K562 (cell line): ENCODE measurements around the gene AURKB. TPM values are rescaled to one million over a fixed set of nuclear protein-coding genes. Genes with fewer than 3 reads are reported as not detected.

Experiments used
- FIP1L1 ChIP-seq: fragments of 200-400 bp; formaldehyde crosslinking; IDR thresholded peaks from 2 replicates; pipeline ENCODE4 v1.6.1; 2018; ENCODE audit warnings: mild to moderate bottlenecking, low read depth, low read length; ENCODE audit not compliant: poor library complexity, severe bottlenecking
- FOS ChIP-seq: IDR thresholded peaks from 3 replicates; pipeline ENCODE4 v1.6.1; 2011; ENCODE audit not compliant: insufficient read length; ENCODE audit errors: extremely low read depth
- FOXO4 ChIP-seq: fragments of 450-650 bp; formaldehyde crosslinking; IDR thresholded peaks from 2 replicates; pipeline ENCODE4 v1.4.0; 2020; ENCODE audit warnings: mild to moderate bottlenecking, moderate library complexity
- HDAC6 ChIP-seq: IDR thresholded peaks from 2 replicates; pipeline ENCODE4 v1.6.1; 2012; ENCODE audit warnings: low read depth, mild to moderate bottlenecking, control low read depth, inconsistent platforms, low read length, moderate library complexity
- HLTF ChIP-seq: fragments of 450-650 bp; IDR thresholded peaks from 2 replicates; pipeline ENCODE4 v1.6.1; 2016
- ILF3 ChIP-seq: fragments of 450-650 bp; IDR thresholded peaks from 2 replicates; pipeline ENCODE4 v1.6.1; 2018; ENCODE audit warnings: antibody characterized with exemption, mild to moderate bottlenecking, moderate library complexity, borderline replicate concordance
- JUND ChIP-seq, 2 experiments: IDR thresholded peaks; 2 replicates in 1 of 2; 3 replicates in 1 of 2; pipeline ENCODE4 v1.6.1; 2011; ENCODE audit warnings: borderline replicate concordance in 2 of 2, low read depth in 2 of 2, low read length in 2 of 2, improper control_type of control experiment in 1 of 2, missing biosample characterization in 1 of 2, missing genetic modification characterization in 1 of 2, missing genetic modification reagents in 1 of 2
- SIN3A ChIP-seq, 2 experiments: fragments of 150-350 bp in 1 of 2; IDR thresholded peaks; 2 replicates each; pipeline ENCODE4 v1.6.1; 2011 to 2016; ENCODE audit warnings: borderline replicate concordance in 2 of 2, low read depth in 2 of 2, low read length in 2 of 2, mild to moderate bottlenecking in 2 of 2, moderate library complexity in 2 of 2; ENCODE audit not compliant: control insufficient read depth in 1 of 2
- ZBTB43 ChIP-seq: sonication (generic); formaldehyde crosslinking; IDR thresholded peaks from 2 replicates; pipeline ENCODE4 v1.8.0; 2023; ENCODE audit warnings: mild to moderate bottlenecking, missing genetic modification reagents
- ZBTB7A ChIP-seq: IDR thresholded peaks from 2 replicates; pipeline ENCODE4 v1.6.1; 2011; ENCODE audit warnings: low read depth, mild to moderate bottlenecking, low read length, moderate library complexity, borderline replicate concordance; ENCODE audit not compliant: control insufficient read depth
- ZNF184 ChIP-seq: sonication (generic); formaldehyde crosslinking; IDR thresholded peaks from 2 replicates; pipeline ENCODE4 v1.5.0; 2020; ENCODE audit warnings: missing genetic modification reagents
- ZNF398 ChIP-seq: fragments of 250-450 bp; sonication (Bioruptor Pico); IDR thresholded peaks from 2 replicates; pipeline ENCODE4 v1.8.0; 2021; ENCODE audit warnings: moderate library complexity, mild to moderate bottlenecking, inconsistent platforms
- polyA plus RNA-seq, 8 experiments: library from polyadenylated mRNA; depleted of rRNA in 4 of 8; stranded (reverse) in 5 of 8; unstranded in 3 of 8; fragments of >200 nt; fragmentation: Nextera tagmentation in 2 of 8; fragmentation: Illumina TruSeq in 1 of 8; extraction: Ambion mirVana in 2 of 8; extraction: Trizol in 1 of 8; gene quantifications; 2 replicates each; pipeline versions ENCODE4 v1.2.1 to v1.2.3, GENCODE V29; 2011 to 2014; ENCODE audit warnings: inconsistent platforms in 1 of 8, missing spikeins in 1 of 8
- total RNA-seq, 7 experiments: library from RNA; depleted of rRNA in 6 of 7; stranded (reverse); fragments of >200 nt in 6 of 7; fragmentation: Illumina TruSeq in 2 of 7; extraction: Trizol in 2 of 7; gene quantifications; 2 replicates each; pipeline versions ENCODE4 v1.2.1 to v1.2.3, GENCODE V29; 2011 to 2021; ENCODE audit warnings: low replicate concordance in 1 of 7

AURKB gene
- total and polyA plus RNA-seq, 9 of the 15 experiments (the other 6 are each of a cell fraction or from before 2014, with no cell fraction given) = 27.2 to 114 (median 74.8) TPM

GRCh38 chr17:8223356-8224126 is 13.2 kb upstream of the AURKB start (continued):
- TF ChIP-seq ZBTB43 (CRISPR knock-in tag) = no peak
- TF ChIP-seq FOXO4 (CRISPR knock-in tag) = no peak
- peak; percentile 49; the same call in 1 of the 2 replicates for TF ChIP-seq ZBTB7A
- TF ChIP-seq ZNF184 = no peak
- 0 out of 4 replicates have a peak, but pooled peaks of 1 of the 2 experiments have one; percentile 48 for TF ChIP-seq SIN3A (IDR thresholded peaks at IDR 0.05; ENCODE audit: borderline replicate concordance in 2 of 2, control insufficient read depth in 1 of 2, low read depth in 2 of 2, low read length in 2 of 2)
- no peak for TF ChIP-seq HDAC6
- no peak for TF ChIP-seq HLTF
- 0 out of 2 replicates have a peak, but pooled peaks have one; percentile 17 for TF ChIP-seq JUND (IDR thresholded peaks at IDR 0.05; ENCODE audit: borderline replicate concordance, low read depth, low read length)
- no peak for TF ChIP-seq JUND (tag; IDR thresholded peaks at IDR 0.05; ENCODE audit: borderline replicate concordance, low read depth, low read length)
- no peak for TF ChIP-seq FIP1L1
- TF ChIP-seq ZNF398 (CRISPR knock-in tag) = no peak
- no peak for TF ChIP-seq FOS
- TF ChIP-seq ILF3 = no peak
